Epithelial cell of esophagus (primary cell): ENCODE measurements around the gene BPIFB4.
"Not testable (repeated sequence)": the region's sequence is repeated elsewhere in the genome, so short reads cannot be mapped to it uniquely, and the experiment has no call there.

Experiments used
- DNase-seq: peaks from one replicate; pipeline ENCODE4 v3.0.0; 2010; ENCODE audit warnings: low read depth
- H3K4me3 ChIP-seq: 2 replicates; pipeline ENCODE4 v1.5.1; 2011; ENCODE audit warnings: mild to moderate bottlenecking, low read length, control low read depth
- TF ChIP-seq, protein P1 (sequence below): IDR thresholded peaks from 2 replicates; pipeline ENCODE4 v1.5.1; 2011; ENCODE audit warnings: low read depth, mild to moderate bottlenecking, low read length, control low read depth, inconsistent platforms; ENCODE audit not compliant: insufficient read depth; ENCODE audit errors: missing control alignments

BPIFB4 gene

DNA sequence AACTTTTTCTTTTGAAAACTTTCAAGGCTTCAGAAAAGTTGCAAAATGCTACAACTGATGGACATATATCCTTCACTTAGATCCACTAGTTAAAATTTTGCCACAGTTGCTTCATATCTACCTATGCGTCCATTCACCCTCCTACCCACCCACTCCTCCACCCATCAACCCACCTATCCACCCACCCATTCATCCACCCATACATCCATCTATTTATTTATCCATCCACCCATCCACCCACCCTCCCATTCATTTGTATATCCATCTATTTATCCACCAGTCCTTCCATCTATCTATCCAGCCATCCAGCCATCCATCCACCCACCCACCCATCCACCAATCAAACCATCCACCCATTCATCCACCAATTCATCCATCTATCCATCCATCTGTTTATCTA is 13.6 kb downstream of the BPIFB4 start:
- TF ChIP-seq, protein P1, sequence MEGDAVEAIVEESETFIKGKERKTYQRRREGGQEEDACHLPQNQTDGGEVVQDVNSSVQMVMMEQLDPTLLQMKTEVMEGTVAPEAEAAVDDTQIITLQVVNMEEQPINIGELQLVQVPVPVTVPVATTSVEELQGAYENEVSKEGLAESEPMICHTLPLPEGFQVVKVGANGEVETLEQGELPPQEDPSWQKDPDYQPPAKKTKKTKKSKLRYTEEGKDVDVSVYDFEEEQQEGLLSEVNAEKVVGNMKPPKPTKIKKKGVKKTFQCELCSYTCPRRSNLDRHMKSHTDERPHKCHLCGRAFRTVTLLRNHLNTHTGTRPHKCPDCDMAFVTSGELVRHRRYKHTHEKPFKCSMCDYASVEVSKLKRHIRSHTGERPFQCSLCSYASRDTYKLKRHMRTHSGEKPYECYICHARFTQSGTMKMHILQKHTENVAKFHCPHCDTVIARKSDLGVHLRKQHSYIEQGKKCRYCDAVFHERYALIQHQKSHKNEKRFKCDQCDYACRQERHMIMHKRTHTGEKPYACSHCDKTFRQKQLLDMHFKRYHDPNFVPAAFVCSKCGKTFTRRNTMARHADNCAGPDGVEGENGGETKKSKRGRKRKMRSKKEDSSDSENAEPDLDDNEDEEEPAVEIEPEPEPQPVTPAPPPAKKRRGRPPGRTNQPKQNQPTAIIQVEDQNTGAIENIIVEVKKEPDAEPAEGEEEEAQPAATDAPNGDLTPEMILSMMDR: no peak
- no peak overlapping the region for H3K4me3 ChIP-seq
- no peak for DNase-seq

DNA sequence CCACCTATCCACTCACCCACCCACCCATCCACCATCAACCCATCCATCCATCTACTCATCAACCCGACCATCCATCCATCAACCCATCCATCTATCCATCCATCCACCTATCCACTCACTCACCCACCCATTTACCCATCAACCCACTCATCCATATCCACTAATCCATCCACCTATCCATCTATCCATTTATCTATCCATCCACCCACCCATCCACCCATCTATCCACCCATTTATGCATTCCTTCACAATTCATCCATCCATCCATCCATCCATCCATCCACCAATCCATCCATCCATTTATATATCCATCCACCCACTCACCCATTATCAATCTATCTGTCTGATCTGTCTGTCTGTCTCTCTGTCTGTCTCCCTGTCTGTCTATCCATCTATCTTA is 14.1 kb downstream of the BPIFB4 start:
- H3K4me3 ChIP-seq: no peak overlapping the region
- TF ChIP-seq, protein P1: no peak
- DNase-seq: no peak

DNA sequence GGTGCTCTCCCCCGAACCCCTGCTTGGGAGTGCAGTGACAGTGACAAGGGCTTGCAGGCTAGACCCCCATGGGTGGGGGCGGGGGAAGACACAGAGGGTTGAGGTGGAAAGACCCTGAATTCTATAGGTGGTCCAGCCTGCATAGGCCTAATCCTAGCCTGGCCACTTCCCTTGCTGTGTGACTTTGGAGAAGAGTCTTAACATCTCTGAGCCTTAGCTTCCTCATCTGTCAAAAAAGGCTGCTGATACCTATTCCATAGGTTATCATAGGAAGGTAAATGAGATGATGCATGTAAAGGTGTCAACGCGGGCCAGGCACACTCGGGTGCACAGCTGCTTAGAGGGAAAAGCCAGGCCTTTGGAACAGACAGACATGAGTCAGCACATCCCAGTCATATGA is 15.8 kb downstream of the BPIFB4 start:
- TF ChIP-seq, protein P1: no peak

DNA sequence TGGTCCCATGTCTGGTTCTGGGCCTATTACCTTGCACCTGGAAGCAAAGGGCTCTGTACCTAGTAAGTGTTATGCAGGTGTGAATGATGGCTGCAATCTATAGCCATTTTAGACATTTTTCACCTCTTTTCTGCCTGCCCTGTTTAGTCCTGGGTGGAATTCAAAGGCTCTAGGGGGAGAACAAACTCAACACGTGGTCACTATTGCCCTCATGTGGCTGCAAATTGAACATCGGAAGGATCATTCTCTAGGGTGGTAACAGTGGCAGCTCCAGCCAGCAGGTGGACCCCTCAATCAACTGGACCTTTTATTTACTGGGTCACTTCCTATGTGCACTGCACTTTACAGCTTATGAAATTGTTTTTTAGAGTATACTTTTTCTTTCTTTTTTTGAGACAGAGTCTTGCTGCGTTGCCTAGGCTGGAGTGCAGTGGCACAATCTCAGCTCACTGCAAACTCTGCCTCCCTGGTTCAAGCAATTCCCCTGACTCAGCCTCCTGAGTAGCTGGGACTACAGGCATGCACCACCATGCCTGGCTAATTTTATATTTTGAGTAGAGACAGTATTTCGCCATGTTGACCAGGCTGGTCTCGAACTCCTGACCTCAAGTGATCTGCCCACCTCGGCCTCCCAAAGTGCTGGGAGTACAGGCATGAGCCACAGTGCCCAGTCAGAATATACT is 16.6 kb downstream of the BPIFB4 start:
- peak; percentile 41 for DNase-seq
- TF ChIP-seq, protein P1: peak; percentile 57
- not testable (repeated sequence) for H3K4me3 ChIP-seq

More for the DNA sequence above, 15.8 kb downstream of the BPIFB4 start:
- no peak overlapping the region for H3K4me3 ChIP-seq
- no peak for DNase-seq

DNA sequence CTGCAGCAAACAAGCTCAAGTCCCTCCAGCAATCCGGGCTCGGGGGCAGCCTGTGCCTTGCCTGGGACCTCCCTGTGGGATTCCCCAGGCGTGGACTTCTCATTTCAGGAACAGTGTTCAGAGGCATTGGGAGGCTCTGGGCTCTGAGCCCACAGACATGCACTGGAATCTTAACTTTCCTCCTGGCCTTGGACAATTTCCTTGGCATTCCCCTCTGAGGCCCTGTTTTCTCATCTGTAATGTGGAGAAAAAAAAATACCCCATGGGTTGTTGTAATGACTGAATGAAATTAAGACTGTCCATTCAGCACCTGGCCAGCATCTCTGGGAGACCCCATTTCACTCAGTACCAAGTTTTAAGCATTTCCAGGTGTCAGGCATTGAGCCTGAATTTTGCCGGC is 17.6 kb downstream of the BPIFB4 start:
- H3K4me3 ChIP-seq: no peak overlapping the region
- no peak for DNase-seq
- TF ChIP-seq, protein P1: no peak

DNA sequence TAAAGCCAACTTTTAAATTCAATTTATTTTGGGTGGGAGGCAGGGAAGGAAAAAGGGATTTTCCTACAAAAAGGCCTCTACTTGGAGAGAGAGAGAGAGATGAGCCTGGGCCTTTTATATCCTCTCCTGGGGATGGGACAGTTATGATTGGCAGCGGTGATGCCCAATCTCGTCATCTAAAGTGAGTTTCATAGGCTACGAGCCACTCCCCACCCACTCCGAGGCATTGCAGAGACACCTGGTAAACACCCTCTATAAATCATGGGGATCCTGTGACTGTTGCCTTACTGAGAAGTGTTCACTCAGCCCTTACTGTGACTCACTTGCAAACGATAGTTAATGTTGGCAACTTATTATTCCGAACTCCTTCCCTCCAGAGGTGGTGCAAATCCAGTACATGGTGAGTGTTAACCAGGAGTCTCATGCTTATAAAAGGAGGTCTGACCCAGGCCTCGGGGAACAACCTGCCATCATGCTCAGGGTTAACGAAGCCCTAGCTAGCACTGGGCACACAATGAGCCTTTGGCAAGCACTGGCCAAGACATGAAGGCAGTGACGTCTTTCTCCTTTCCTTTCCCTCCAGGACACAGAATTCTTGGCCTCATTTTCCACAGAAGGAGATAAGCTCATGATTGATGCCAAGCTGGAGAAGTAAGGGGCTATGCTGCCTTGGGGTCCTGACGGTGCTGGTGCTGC is 20.5 kb downstream of the BPIFB4 start:
- no peak overlapping the region for H3K4me3 ChIP-seq
- no peak for DNase-seq
- TF ChIP-seq, protein P1: no peak
